Spinal cord (tissue), 10 donors: Measurements from ENCODE around the gene TNFAIP2. TPM values are rescaled to one million over a fixed set of nuclear protein-coding genes. Genes with fewer than 3 reads are reported as not detected.

ENCODE experiments used
- DNase-seq, 6 donors: peaks; one replicate each; pipeline versions ENCODE4 v3.0.0 to v3.0.0-alpha.2; 2013 to 2015; ENCODE audit warnings: low spot score in 6 of 6, low read depth in 4 of 6
- H3K27ac ChIP-seq: one replicate; pipeline ENCODE4 v1.5.1; 2013; ENCODE audit warnings: low read depth, low read length, control low read depth
- H3K27me3 ChIP-seq: one replicate; pipeline ENCODE4 v1.6.1; 2013; ENCODE audit warnings: low read length; ENCODE audit not compliant: control insufficient read depth, insufficient read depth
- H3K36me3 ChIP-seq: one replicate; pipeline ENCODE4 v1.6.1; 2013; ENCODE audit warnings: low read length; ENCODE audit not compliant: control insufficient read depth, insufficient read depth
- H3K4me1 ChIP-seq: one replicate; pipeline ENCODE4 v1.6.1; 2013; ENCODE audit warnings: low read length; ENCODE audit not compliant: control insufficient read depth, insufficient read depth
- H3K4me3 ChIP-seq: one replicate; pipeline ENCODE4 v1.5.1; 2013; ENCODE audit warnings: low read depth, low read length, control low read depth
- H3K9me3 ChIP-seq: one replicate; pipeline ENCODE4 v1.6.1; 2013; ENCODE audit warnings: low read length; ENCODE audit not compliant: control insufficient read depth, insufficient read depth
- WGBS: methylation state at CpG from one replicate; pipeline ENCODE4 v1.1.5; 2013; ENCODE audit warnings: missing lambda C conversion rate; ENCODE audit not compliant: insufficient coverage; 5-methylcytosine and 5-hydroxymethylcytosine counted together
- polyA plus RNA-seq, 2 donors: library from polyadenylated mRNA; unstranded; fragments of 120-200 nt; gene quantifications; one replicate each; pipeline ENCODE4 v1.2.1, GENCODE V29; 2013; ENCODE audit not compliant: insufficient read length in 2 of 2
- total RNA-seq, 2 donors: library from RNA; depleted of rRNA in 1 of 2; stranded (reverse); fragments of 120-200 nt in 1 of 2; fragments of >200 nt in 1 of 2; gene quantifications; one replicate each; pipeline versions ENCODE4 v1.2.3 to v1.2.4, GENCODE V29; 2013 to 2014
- donor health status: healthy.

The TNFAIP2 gene
- total and polyA plus RNA-seq, 4 donors, result 9.4 to 18.4 (median 12.7) TPM

- H3K36me3 ChIP-seq, result no peaks in the 10 kb centered on the region
Observed at GRCh38 chr14:103180331-103180730, 57.1 kb downstream of the TNFAIP2 start.

DNA sequence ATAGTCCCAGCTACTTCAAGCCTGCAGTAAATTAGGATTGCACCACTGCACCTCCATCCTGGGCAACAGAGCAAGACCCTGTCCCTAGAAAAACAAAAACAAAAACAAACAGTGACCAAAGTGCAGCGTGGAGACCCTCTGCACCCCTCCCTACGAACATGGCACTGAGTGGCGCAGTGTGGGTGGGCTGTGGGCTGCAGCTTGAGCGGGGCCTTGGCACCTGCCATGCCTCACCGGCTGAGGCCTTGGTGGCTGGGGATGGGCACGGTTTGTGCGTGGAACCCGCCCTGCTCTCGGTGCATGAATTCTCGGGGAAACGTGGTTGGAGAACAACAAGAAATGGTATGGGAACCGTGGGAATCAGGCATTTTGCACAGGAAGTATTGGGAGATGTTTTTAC lies 60.8 kb downstream of the TNFAIP2 start:
- peaks cover under 1% of the 10 kb centered on the region for H3K4me1 ChIP-seq
- no peak overlapping the region for H3K27ac ChIP-seq
- 82% methylated on average over 12 of the region's 12 CpGs for WGBS
- H3K9me3 ChIP-seq, result no peaks in the 10 kb centered on the region
- no peak for DNase-seq
- H3K27me3 ChIP-seq, result peaks cover 22% of the 10 kb centered on the region
- no peaks in the 10 kb centered on the region for H3K36me3 ChIP-seq
- H3K4me3 ChIP-seq, result no peak overlapping the region

More at GRCh38 chr14:103180331-103180730, 57.1 kb downstream of the TNFAIP2 start:
- Histone ChIP-seq H3K9me3 (peaks cover under 1% of the 10 kb centered on the region), H3K27ac (no peak overlapping the region), H3K4me1 (no peaks in the 10 kb centered on the region), H3K27me3 (no peaks in the 10 kb centered on the region), H3K4me3 (no peak overlapping the region)
- DNase-seq, result no peak
- WGBS, result 100% methylated on average over 2 of the region's 5 CpGs

GRCh38 chr14:103185051-103186029 lies 62.1 kb downstream of the TNFAIP2 start:
- no peaks in the 10 kb centered on the region for H3K36me3 ChIP-seq
- peak in 4 of 6 donors; percentile 35 to 83 (median 60) for DNase-seq
- peaks cover 33% of the 10 kb centered on the region for H3K27me3 ChIP-seq
- no peak overlapping the region for H3K27ac ChIP-seq
- H3K9me3 ChIP-seq, result no peaks in the 10 kb centered on the region
- WGBS, result 74% methylated on average over 3 of the region's 13 CpGs
- peaks cover 4% of the 10 kb centered on the region for H3K4me1 ChIP-seq
- no peak overlapping the region for H3K4me3 ChIP-seq

DNA sequence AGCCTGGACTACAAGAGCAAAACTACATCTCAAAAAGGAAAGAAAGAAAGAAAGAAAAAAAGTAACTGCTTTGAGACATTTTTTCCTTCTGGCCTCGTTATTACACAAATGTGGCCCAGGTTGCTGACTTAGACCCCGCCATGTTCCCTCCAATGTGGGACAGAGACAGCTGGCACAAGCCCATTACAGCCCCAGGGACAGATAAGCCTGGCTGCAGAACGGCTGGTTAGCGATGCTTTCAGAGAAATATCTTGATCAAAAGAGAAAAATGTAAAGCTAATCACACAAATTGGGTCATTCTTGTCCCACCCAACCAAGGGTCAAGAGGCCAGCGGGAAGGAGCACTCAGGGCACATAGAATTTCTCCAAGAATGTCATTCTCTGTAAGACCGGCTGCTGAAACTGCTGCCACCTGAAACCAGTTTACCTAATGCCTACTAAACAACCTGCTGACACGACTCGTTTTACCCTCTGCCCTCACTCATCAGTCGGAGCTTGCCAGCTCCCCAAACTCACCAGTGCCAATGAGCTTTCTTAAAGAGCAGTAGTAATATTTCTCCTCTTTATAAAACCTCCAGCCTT lies 63.1 kb downstream of the TNFAIP2 start:
- no peaks in the 10 kb centered on the region for H3K9me3 ChIP-seq
- no peak overlapping the region for H3K4me3 ChIP-seq
- H3K27me3 ChIP-seq, result peaks cover 33% of the 10 kb centered on the region
- no peak for DNase-seq
- WGBS, result 73% methylated on average over 9 of the region's 9 CpGs
- no peaks in the 10 kb centered on the region for H3K36me3 ChIP-seq
- H3K27ac ChIP-seq, result no peak overlapping the region
- peaks cover 4% of the 10 kb centered on the region for H3K4me1 ChIP-seq

Other genes starting within 250 kb of the TNFAIP2 start
- gene AMN, start 200.8 kb upstream of the TNFAIP2 start, total RNA-seq, result under 1 TPM; 0.20 to 0.39 TPM
- gene AMN, start 200.8 kb upstream of the TNFAIP2 start, polyA plus RNA-seq, result 1 to 10 TPM; 2.6 to 4.0 TPM
- gene CDC42BPB, start 65.9 kb upstream of the TNFAIP2 start, total RNA-seq, result 10 to 100 TPM; 69.0 to 81.7 TPM
- gene CDC42BPB, start 65.9 kb upstream of the TNFAIP2 start, polyA plus RNA-seq, result 100 to 1,000 TPM; 111 to 115 TPM
- 1 to 10 TPM in 1 of 2 donors, not detected in 1; 1.2 TPM for gene LBHD2, start 39.3 kb upstream of the TNFAIP2 start, total RNA-seq
- gene LBHD2, start 39.3 kb upstream of the TNFAIP2 start, polyA plus RNA-seq, result 1 to 10 TPM in 1 of 2 donors, under 1 TPM in 1; 0.44 to 2.1 TPM
- under 1 TPM in 1 of 2 donors, not detected in 1; 0.50 TPM for gene EXOC3L4, start 28.7 kb upstream of the TNFAIP2 start, total RNA-seq
- gene EXOC3L4, start 28.7 kb upstream of the TNFAIP2 start, polyA plus RNA-seq, result under 1 TPM; 0.45 to 0.52 TPM
- gene EIF5, start 210.8 kb downstream of the TNFAIP2 start, total RNA-seq, result 100 to 1,000 TPM; 120 to 150 TPM
- 100 to 1,000 TPM; 191 to 239 TPM for gene EIF5, start 210.8 kb downstream of the TNFAIP2 start, polyA plus RNA-seq